ENCODE measurements around the gene MTR.

MTR gene

GRCh38 chr1:236913371-236914037 lies 118.4 kb downstream of the MTR start:
- no peak for DNase-seq

GRCh38 chr1:236914375-236914774 lies 119.3 kb downstream of the MTR start:
- no peak for DNase-seq

GRCh38 chr1:236916131-236916800 lies 121.2 kb downstream of the MTR start:
- DNase-seq, result no peak

- DNase-seq, result no peak
Observed at GRCh38 chr1:236917448-236917847, 122.4 kb downstream of the MTR start.

GRCh38 chr1:236920286-236920894 lies 125.3 kb downstream of the MTR start:
- no peak for DNase-seq

GRCh38 chr1:236921610-236922009 lies 126.5 kb downstream of the MTR start:
- DNase-seq, result no peak

- DNase-seq, result no peak
Observed at GRCh38 chr1:236922190-236922589, 127.1 kb downstream of the MTR start.

GRCh38 chr1:236925386-236925785 lies 130.3 kb downstream of the MTR start:
- DNase-seq, result no peak

GRCh38 chr1:236930503-236930902 lies 135.4 kb downstream of the MTR start:
- DNase-seq, result no peak

- DNase-seq, result no peak
Observed at GRCh38 chr1:236938760-236939159, 143.7 kb downstream of the MTR start.

GRCh38 chr1:236942431-236942830 lies 147.3 kb downstream of the MTR start:
- no peak for DNase-seq

- DNase-seq, result no peak
Observed at GRCh38 chr1:236944556-236944955, 149.5 kb downstream of the MTR start.

- no peak for DNase-seq
Observed at GRCh38 chr1:236945002-236945401, 149.9 kb downstream of the MTR start.

GRCh38 chr1:236947794-236948193 lies 152.7 kb downstream of the MTR start:
- no peak for DNase-seq

GRCh38 chr1:236948381-236948780 lies 153.3 kb downstream of the MTR start:
- DNase-seq, result no peak

- no peak for DNase-seq
Observed at GRCh38 chr1:236948996-236949395, 153.9 kb downstream of the MTR start.

GRCh38 chr1:236950365-236950764 lies 155.3 kb downstream of the MTR start:
- DNase-seq, result no peak

GRCh38 chr1:236951672-236952071 lies 156.6 kb downstream of the MTR start:
- DNase-seq, result no peak

GRCh38 chr1:236952246-236953003 lies 157.3 kb downstream of the MTR start:
- no peak for DNase-seq

- DNase-seq, result no peak
Observed at GRCh38 chr1:236953151-236953700, 158.1 kb downstream of the MTR start.
